Mesodermal cell (in vitro differentiated cells): ENCODE measurements around the gene DCAKD.

Source experiments
- H3K27ac ChIP-seq: 2 replicates; pipeline ENCODE4 v1.7.0; 2013; ENCODE audit warnings: mild to moderate bottlenecking, low read depth, low read length, moderate library complexity; ENCODE audit not compliant: severe bottlenecking
- H3K36me3 ChIP-seq: 2 replicates; pipeline ENCODE4 v1.7.1; 2013; ENCODE audit warnings: mild to moderate bottlenecking, low read length, moderate library complexity; ENCODE audit not compliant: control insufficient read depth, insufficient read depth
- H3K4me1 ChIP-seq: one replicate; pipeline ENCODE4 v1.7.1; 2013; ENCODE audit warnings: mild to moderate bottlenecking, low read length; ENCODE audit not compliant: insufficient read depth, control insufficient read depth, poor library complexity, severe bottlenecking
- H3K4me3 ChIP-seq: 2 replicates; pipeline ENCODE4 v1.7.0; 2013; ENCODE audit warnings: low read length, control low read depth, mild to moderate bottlenecking; ENCODE audit not compliant: insufficient read depth, poor library complexity, severe bottlenecking; ENCODE audit errors: extremely low read depth
- H3K9me3 ChIP-seq: 2 replicates; pipeline ENCODE4 v1.7.1; 2013; ENCODE audit warnings: mild to moderate bottlenecking, low read length, moderate library complexity; ENCODE audit not compliant: control insufficient read depth
- WGBS, 2 experiments: methylation state at CpG; one replicate each; pipeline ENCODE4 v1.1.5; 2013; ENCODE audit warnings: missing lambda C conversion rate in 2 of 2; ENCODE audit not compliant: insufficient coverage in 2 of 2; 5-methylcytosine and 5-hydroxymethylcytosine counted together

The DCAKD gene

GRCh38 chr17:44998646-44999045 lies 52.8 kb downstream of the DCAKD start:
- peaks cover 5% of the 10 kb centered on the region for H3K4me1 ChIP-seq
- H3K4me3 ChIP-seq: no peak overlapping the region
- no peaks in the 10 kb centered on the region for H3K36me3 ChIP-seq
- peaks cover 11% of the 10 kb centered on the region for H3K9me3 ChIP-seq
- H3K27ac ChIP-seq: no peak overlapping the region

GRCh38 chr17:44997733-44998520 lies 53.5 kb downstream of the DCAKD start:
- peaks cover 11% of the 10 kb centered on the region for H3K9me3 ChIP-seq
- 78 to 82% methylated on average over 7 of the region's 7 CpGs for WGBS, 2 experiments
- no peak overlapping the region for H3K27ac ChIP-seq
- no peaks in the 10 kb centered on the region for H3K4me1 ChIP-seq
- H3K36me3 ChIP-seq: no peaks in the 10 kb centered on the region
- H3K4me3 ChIP-seq: no peak overlapping the region

- WGBS, 2 experiments: 91 to 92% methylated on average over 6 to 9 of the region's 10 CpGs
- Histone ChIP-seq H3K27ac (no peak overlapping the region), H3K9me3 (peaks cover 11% of the 10 kb centered on the region), H3K4me3 (no peak overlapping the region), H3K4me1 (no peaks in the 10 kb centered on the region), H3K36me3 (no peaks in the 10 kb centered on the region)
Measured at GRCh38 chr17:44996304-44996703, 55.1 kb downstream of the DCAKD start.

- Histone ChIP-seq H3K9me3 (peaks cover 11% of the 10 kb centered on the region), H3K4me1 (peaks cover 3% of the 10 kb centered on the region), H3K27ac (no peak overlapping the region), H3K36me3 (no peaks in the 10 kb centered on the region), H3K4me3 (no peak overlapping the region)
- 76 to 86% methylated on average over 8 to 11 of the region's 11 CpGs for WGBS, 2 experiments
Measured at GRCh38 chr17:44995436-44996001, 55.9 kb downstream of the DCAKD start.

GRCh38 chr17:44992242-44992939 lies 59.0 kb downstream of the DCAKD start:
- no peaks in the 10 kb centered on the region for H3K36me3 ChIP-seq
- H3K27ac ChIP-seq: no peak overlapping the region
- WGBS, 2 experiments: 84 to 95% methylated on average over 3 to 4 of the region's 5 CpGs
- H3K4me1 ChIP-seq: peaks cover 4% of the 10 kb centered on the region
- H3K4me3 ChIP-seq: no peak overlapping the region
- H3K9me3 ChIP-seq: no peaks in the 10 kb centered on the region

GRCh38 chr17:44990994-44991393 lies 60.4 kb downstream of the DCAKD start:
- H3K4me1 ChIP-seq: peaks cover 8% of the 10 kb centered on the region
- H3K36me3 ChIP-seq: no peaks in the 10 kb centered on the region
- WGBS, 2 experiments: 70 to 82% methylated on average over 6 to 7 of the region's 10 CpGs
- no peak overlapping the region for H3K4me3 ChIP-seq
- H3K9me3 ChIP-seq: no peaks in the 10 kb centered on the region
- H3K27ac ChIP-seq: no peak overlapping the region

- Histone ChIP-seq H3K36me3 (no peaks in the 10 kb centered on the region), H3K27ac (no peak overlapping the region), H3K4me1 (peaks cover 8% of the 10 kb centered on the region), H3K9me3 (no peaks in the 10 kb centered on the region), H3K4me3 (no peak overlapping the region)
- 93 to 97% methylated on average over 10 to 14 of the region's 17 CpGs for WGBS, 2 experiments
Measured at GRCh38 chr17:44989552-44990138, 61.8 kb downstream of the DCAKD start.

- 66 to 78% methylated on average over 29 to 34 of the region's 34 CpGs for WGBS, 2 experiments
- no peak overlapping the region for H3K4me3 ChIP-seq
- H3K4me1 ChIP-seq: peaks cover 8% of the 10 kb centered on the region
- H3K27ac ChIP-seq: no peak overlapping the region
- H3K36me3 ChIP-seq: no peaks in the 10 kb centered on the region
- H3K9me3 ChIP-seq: no peaks in the 10 kb centered on the region
Measured at GRCh38 chr17:44988044-44988942, 63.1 kb downstream of the DCAKD start.

GRCh38 chr17:44983563-44983962 lies 67.9 kb downstream of the DCAKD start:
- Histone ChIP-seq H3K4me3 (no peak overlapping the region), H3K36me3 (no peaks in the 10 kb centered on the region), H3K4me1 (peaks cover 8% of the 10 kb centered on the region), H3K9me3 (no peaks in the 10 kb centered on the region), H3K27ac (no peak overlapping the region)
- WGBS, 2 experiments: 63 to 79% methylated on average over 2 of the region's 4 CpGs

GRCh38 chr17:44982113-44982702 lies 69.2 kb downstream of the DCAKD start:
- H3K4me1 ChIP-seq: peaks cover 17% of the 10 kb centered on the region
- no peak overlapping the region for H3K4me3 ChIP-seq
- H3K9me3 ChIP-seq: no peaks in the 10 kb centered on the region
- 93 to 97% methylated on average over 2 to 3 of the region's 3 CpGs for WGBS, 2 experiments
- H3K27ac ChIP-seq: no peak overlapping the region
- no peaks in the 10 kb centered on the region for H3K36me3 ChIP-seq
